CD14-positive monocyte (primary cell): ENCODE measurements around the gene RPUSD3. TPM values are rescaled to one million over a fixed set of nuclear protein-coding genes. Genes with fewer than 3 reads are reported as not detected.

ENCODE experiments used
- DNase-seq, 3 donors: peaks; one replicate each; pipeline ENCODE4 v3.0.0-alpha.2; 2011 to 2022
- H2AFZ ChIP-seq: 2 replicates; pipeline ENCODE4 v1.6.0; 2012; ENCODE audit warnings: mild to moderate bottlenecking, low read depth, low read length, inconsistent platforms; ENCODE audit not compliant: insufficient read depth, poor library complexity, severe bottlenecking
- H3K27ac ChIP-seq, 2 donors: 1 replicate in 1 of 2; 2 replicates in 1 of 2; pipeline ENCODE4 v1.5.1; 2012 to 2013; ENCODE audit warnings: low read length in 2 of 2, control low read depth in 1 of 2, inconsistent platforms in 1 of 2, low read depth in 1 of 2, mild to moderate bottlenecking in 1 of 2
- H3K27me3 ChIP-seq, 2 donors: one replicate each; pipeline versions ENCODE4 v1.6.0 to v1.6.1; 2011 to 2013; ENCODE audit warnings: low read length in 2 of 2; ENCODE audit not compliant: control insufficient read depth in 2 of 2, insufficient read depth in 2 of 2
- H3K36me3 ChIP-seq, 2 donors: replicated peaks in 1 of 2; 1 replicate in 1 of 2; 2 replicates in 1 of 2; pipeline versions ENCODE4 v1.5.1 to v1.6.1; 2012 to 2013; ENCODE audit warnings: low read length in 2 of 2, control low read depth in 1 of 2, inconsistent platforms in 1 of 2, mild to moderate bottlenecking in 1 of 2; ENCODE audit not compliant: insufficient read depth in 2 of 2, control insufficient read depth in 1 of 2
- H3K4me1 ChIP-seq, 2 donors: 1 replicate in 1 of 2; 2 replicates in 1 of 2; pipeline versions ENCODE4 v1.5.1 to v1.6.1; 2012 to 2013; ENCODE audit warnings: low read length in 2 of 2, control low read depth in 1 of 2, inconsistent platforms in 1 of 2, mild to moderate bottlenecking in 1 of 2, moderate library complexity in 1 of 2; ENCODE audit not compliant: insufficient read depth in 2 of 2, control insufficient read depth in 1 of 2
- H3K4me2 ChIP-seq: replicated peaks from 2 replicates; pipeline ENCODE3; 2012; ENCODE audit warnings: low read length, moderate library complexity, mild to moderate bottlenecking; ENCODE audit not compliant: poor library complexity, severe bottlenecking; ENCODE audit errors: extremely low read depth
- H3K4me3 ChIP-seq, 3 experiments: fragments of 200-600 bp in 1 of 3; sonication (generic) in 1 of 3; replicated peaks in 1 of 3; 1 replicate in 2 of 3; 2 replicates in 1 of 3; pipeline ENCODE4 v1.5.1; 2011 to 2013; ENCODE audit warnings: low read length in 3 of 3, mild to moderate bottlenecking in 3 of 3, control low read depth in 2 of 3, low read depth in 2 of 3, inconsistent platforms in 1 of 3, moderate library complexity in 1 of 3
- H3K79me2 ChIP-seq: 2 replicates; pipeline ENCODE4 v1.6.0; 2012; ENCODE audit warnings: mild to moderate bottlenecking, control low read depth, inconsistent platforms, low read length, moderate library complexity; ENCODE audit not compliant: insufficient read depth
- H3K9ac ChIP-seq: 2 replicates; pipeline ENCODE4 v1.6.0; 2017; ENCODE audit warnings: low read length, mild to moderate bottlenecking; ENCODE audit not compliant: insufficient read depth, poor library complexity, severe bottlenecking
- H3K9me3 ChIP-seq, 2 donors: replicated peaks in 1 of 2; 1 replicate in 1 of 2; 2 replicates in 1 of 2; pipeline versions ENCODE4 v1.5.1 to v1.6.1; 2012 to 2013; ENCODE audit warnings: low read length in 2 of 2, control low read depth in 1 of 2; ENCODE audit not compliant: control insufficient read depth in 1 of 2, insufficient read depth in 1 of 2
- H4K20me1 ChIP-seq: 2 replicates; pipeline ENCODE4 v1.6.0; 2012; ENCODE audit warnings: mild to moderate bottlenecking, low read length, control low read depth, moderate library complexity; ENCODE audit not compliant: insufficient read depth
- H3K27ac Mint-ChIP-seq, 7 donors: one replicate each; pipeline ENCODE4 v1.8.0; 2020; ENCODE audit warnings: mild to moderate bottlenecking in 7 of 7, mixed read lengths in 7 of 7, moderate library complexity in 6 of 7, inconsistent platforms in 2 of 7
- H3K27me3 Mint-ChIP-seq, 3 donors: one replicate each; pipeline ENCODE4 v1.8.0; 2021 to 2022; ENCODE audit warnings: low read depth in 3 of 3, mild to moderate bottlenecking in 3 of 3, mixed read lengths in 3 of 3, moderate library complexity in 3 of 3, inconsistent platforms in 1 of 3
- H3K36me3 Mint-ChIP-seq, 2 donors: one replicate each; pipeline ENCODE4 v1.8.0; 2020; ENCODE audit warnings: mixed read lengths in 2 of 2, inconsistent platforms in 1 of 2, mild to moderate bottlenecking in 1 of 2
- H3K4me1 Mint-ChIP-seq: one replicate; pipeline ENCODE4 v1.8.0; 2020; ENCODE audit warnings: mild to moderate bottlenecking, mixed read lengths
- H3K4me3 Mint-ChIP-seq, 2 donors: one replicate each; pipeline ENCODE4 v1.8.0; 2020; ENCODE audit warnings: mild to moderate bottlenecking in 2 of 2, mixed read lengths in 2 of 2, moderate library complexity in 1 of 2
- H3K9me3 Mint-ChIP-seq, 7 donors: one replicate each; pipeline ENCODE4 v1.8.0; 2020 to 2022; ENCODE audit warnings: mixed read lengths in 7 of 7, mild to moderate bottlenecking in 6 of 7, moderate library complexity in 6 of 7, inconsistent platforms in 2 of 7
- CTCF ChIP-seq: fragments of 200-600 bp; IDR thresholded peaks from one replicate; pipeline ENCODE4 v1.8.0; 2022; ENCODE audit warnings: antibody characterized with exemption, mild to moderate bottlenecking
- WGBS: methylation state at CpG from one replicate; pipeline ENCODE4 v1.1.5; 2013; ENCODE audit warnings: missing lambda C conversion rate; ENCODE audit not compliant: insufficient coverage; 5-methylcytosine and 5-hydroxymethylcytosine counted together
- intact Hi-C, 2 donors: fragments of 100-400 bp; cut with micrococcal nuclease; formaldehyde crosslinking; loops; one replicate each; pipeline versions ENCODE4 v1.15.0 to v1.15.1; 2023
- polyA plus RNA-seq, 3 donors: library from polyadenylated mRNA; depleted of rRNA in 1 of 3; unstranded in 2 of 3; stranded (reverse) in 1 of 3; fragments of 300-500 nt in 2 of 3; fragments of >200 nt in 1 of 3; fragmentation: Illumina TruSeq in 2 of 3; gene quantifications; 1 replicate in 2 of 3; 2 replicates in 1 of 3; pipeline ENCODE4 v1.2.3, GENCODE V29; 2012 to 2021

RPUSD3 gene
- polyA plus RNA-seq, 3 donors = 42.6 to 51.5 (median 43.4) TPM

DNA sequence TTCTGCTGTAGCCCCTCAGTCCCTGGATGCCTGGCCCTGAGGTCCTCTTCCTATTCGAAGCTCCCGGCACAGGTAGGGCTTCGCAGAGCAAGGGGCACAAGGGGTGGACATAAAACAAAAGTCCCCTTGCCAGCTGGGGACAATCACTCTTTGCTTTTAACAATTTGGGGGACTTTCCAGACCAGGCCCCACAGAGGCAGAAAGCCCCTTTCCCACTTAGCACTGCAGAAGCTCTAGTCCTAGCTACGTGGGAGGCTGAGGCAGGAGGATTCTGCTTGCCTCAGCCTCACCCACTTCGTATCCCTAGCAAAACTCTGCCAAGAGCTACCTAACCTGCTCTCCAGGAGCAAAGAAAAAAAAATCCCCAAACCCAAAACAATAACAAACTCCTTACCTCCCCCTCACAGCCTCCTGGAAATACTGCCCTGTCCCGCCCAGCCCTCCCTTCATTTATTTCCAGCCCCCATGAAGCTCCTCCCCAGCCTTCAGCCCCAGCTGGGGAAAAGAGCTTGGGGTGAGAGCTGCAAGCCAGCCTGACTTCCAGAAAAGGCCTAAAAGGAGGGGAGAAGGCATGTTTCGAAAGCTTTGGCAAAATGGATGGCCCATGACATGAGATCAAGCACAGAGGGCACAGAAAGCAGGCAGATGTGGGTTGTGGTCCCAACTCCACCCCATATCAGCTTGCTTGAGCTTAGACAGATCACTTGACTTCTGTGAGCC, 36.2 kb upstream of the RPUSD3 start, which contains the start of gene CIDEC:
Gene CIDEC (minus strand): TSS at position 424 of the 720 bp plus-strand sequence. CDS start 1,767 bp downstream, outside the sequence.
- H3K27ac Mint-ChIP-seq = no peak within 1 kb of the TSS
- no peak for DNase-seq
- Histone ChIP-seq H4K20me1 (no peaks in the 10 kb centered on the region), H3K4me3 (no peak within 1 kb of the TSS), H3K4me1 (no peaks in the 10 kb centered on the region), H3K36me3 (no peaks in the 10 kb centered on the region), H3K9ac (no peak within 1 kb of the TSS), H2AFZ (no peak within 1 kb of the TSS), H3K4me2 (no peak within 1 kb of the TSS), H3K27ac (no peak within 1 kb of the TSS), H3K9me3 (no peaks in the 10 kb centered on the region), H3K27me3 (no peaks in the 10 kb centered on the region), H3K79me2 (no peaks in the 10 kb centered on the region)
- intact Hi-C loops = no loop called here
- H3K4me1 Mint-ChIP-seq = no peaks in the 10 kb centered on the region
- peaks cover 2 to 3% (median 3%) of the 10 kb centered on the region in 3 donors for H3K27me3 Mint-ChIP-seq
- WGBS = 84% methylated on average over 5 of the region's 7 CpGs
- no peaks in the 10 kb centered on the region for H3K36me3 Mint-ChIP-seq
- H3K9me3 Mint-ChIP-seq = peaks cover 0 to 3% (median 0%) of the 10 kb centered on the region in 7 donors
- peak within 1 kb of the TSS in 1 of 2 donors; percentile 31 for H3K4me3 Mint-ChIP-seq
- TF ChIP-seq CTCF = no peak

DNA sequence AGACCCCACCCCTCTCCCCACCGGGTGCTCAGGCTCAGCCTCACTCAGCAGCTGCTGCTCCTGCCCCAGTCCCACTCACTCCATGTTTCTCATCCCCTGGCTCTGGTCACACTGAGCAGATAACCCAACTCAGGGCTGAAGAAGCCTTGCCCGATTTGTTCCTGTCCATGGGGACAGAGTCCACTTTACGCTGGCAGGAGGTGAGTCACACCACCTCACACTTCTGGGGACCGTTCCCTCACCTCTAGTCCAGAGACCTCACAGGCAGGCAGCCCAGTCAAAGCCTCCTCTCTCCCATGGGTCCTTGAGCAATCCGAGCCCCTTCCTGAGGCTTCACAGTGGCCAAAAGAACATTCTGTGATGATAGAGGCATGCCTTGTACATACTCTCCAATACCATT, 34.9 kb upstream of the RPUSD3 start:
- TF ChIP-seq CTCF = no peak
- H3K79me2 ChIP-seq = no peaks in the 10 kb centered on the region
- Mint-ChIP-seq H3K36me3 (no peaks in the 10 kb centered on the region), H3K4me1 (no peaks in the 10 kb centered on the region), H3K4me3 (no peak overlapping the region), H3K27ac (no peak overlapping the region), H3K9me3 (peaks cover 0 to 1% (median 0%) of the 10 kb centered on the region in 7 donors), H3K27me3 (peaks cover under 1 to 3% (median 1%) of the 10 kb centered on the region in 3 donors)
- no peak overlapping the region for H3K4me2 ChIP-seq
- H3K4me1 ChIP-seq = no peaks in the 10 kb centered on the region
- no peak for DNase-seq
- no peaks in the 10 kb centered on the region for H3K27me3 ChIP-seq
- no peaks in the 10 kb centered on the region for H3K36me3 ChIP-seq
- no peaks in the 10 kb centered on the region for H4K20me1 ChIP-seq
- no peak overlapping the region for H3K9ac ChIP-seq
- no peaks in the 10 kb centered on the region for H3K9me3 ChIP-seq
- H3K4me3 ChIP-seq = no peak overlapping the region
- WGBS = 91% methylated on average over 4 of the region's 5 CpGs
- no peak overlapping the region for H2AFZ ChIP-seq
- intact Hi-C loops = no loop called here
- no peak overlapping the region for H3K27ac ChIP-seq
